HepG2 (cell line): ENCODE data around the gene RPS2. TPM values are rescaled to one million over a fixed set of nuclear protein-coding genes. Genes with fewer than 3 reads are reported as not detected.
A peak's percentile ranks its signal among the peaks of the same experiment; 100 is the strongest.

Experiments
- ARNTL ChIP-seq: sonication (generic); formaldehyde crosslinking; IDR thresholded peaks from 2 replicates; pipeline ENCODE4 v1.4.0; 2020; ENCODE audit warnings: mild to moderate bottlenecking, missing genetic modification reagents
- JARID2 ChIP-seq: sonication (generic); formaldehyde crosslinking; IDR thresholded peaks from 2 replicates; pipeline ENCODE4 v1.8.1; 2023; ENCODE audit warnings: missing genetic modification reagents, inconsistent platforms; ENCODE audit not compliant: insufficient replicate concordance
- PATZ1 ChIP-seq: sonication (generic); formaldehyde crosslinking; IDR thresholded peaks from 2 replicates; pipeline ENCODE4 v1.4.0; 2020; ENCODE audit warnings: missing genetic modification reagents
- PPARG ChIP-seq: conservative IDR thresholded peaks from 2 replicates; pipeline ENCODE4 v1.6.1; 2016; ENCODE audit warnings: missing biosample characterization, missing genetic modification reagents
- SATB2 ChIP-seq: sonication (generic); formaldehyde crosslinking; IDR thresholded peaks from 2 replicates; pipeline ENCODE4 v1.5.0; 2020; ENCODE audit warnings: missing genetic modification reagents
- ZNF136 ChIP-seq: sonication (generic); formaldehyde crosslinking; IDR thresholded peaks from 2 replicates; pipeline ENCODE4 v1.8.1; 2022; ENCODE audit warnings: low read depth, mild to moderate bottlenecking, moderate library complexity, missing genetic modification reagents
- ZNF432 ChIP-seq: sonication (generic); formaldehyde crosslinking; IDR thresholded peaks from 2 replicates; pipeline ENCODE4 v1.5.0; 2020; ENCODE audit warnings: missing genetic modification reagents, mild to moderate bottlenecking, borderline replicate concordance
- ZNF547 ChIP-seq: sonication (generic); formaldehyde crosslinking; IDR thresholded peaks from 2 replicates; pipeline ENCODE4 v1.5.1; 2020; ENCODE audit warnings: mild to moderate bottlenecking, missing genetic modification reagents
- polyA plus RNA-seq, 8 experiments: library from polyadenylated mRNA; depleted of rRNA in 3 of 8; stranded (reverse) in 7 of 8; unstranded in 1 of 8; fragments of >200 nt; fragmentation: Illumina TruSeq in 4 of 8; extraction: Trizol in 4 of 8; gene quantifications; 2 replicates each; pipeline versions ENCODE4 v1.2.1 to v1.2.3, GENCODE V29; 2011 to 2016; ENCODE audit warnings: low read depth in 4 of 8, missing spikeins in 1 of 8, mixed read lengths in 1 of 8; ENCODE audit not compliant: insufficient read depth in 1 of 8
- total RNA-seq, 5 experiments: library from RNA; depleted of rRNA; stranded (reverse); fragments of >200 nt; fragmentation: Illumina TruSeq; extraction: Trizol; gene quantifications; 2 replicates each; pipeline ENCODE4 v1.2.3, GENCODE V29; 2016; ENCODE audit warnings: low read depth in 1 of 5
- TF ChIP-seq, protein P1 (sequence below), 2 experiments: fragments of 450-650 bp in 1 of 2; sonication (generic) in 1 of 2; formaldehyde crosslinking in 1 of 2; IDR thresholded peaks; 2 replicates each; pipeline versions ENCODE4 v1.6.1 to v1.8.0; 2016 to 2022; ENCODE audit warnings: antibody characterized with exemption in 1 of 2, mild to moderate bottlenecking in 1 of 2, missing genetic modification reagents in 1 of 2
- TF ChIP-seq, protein P2 (sequence below): sonication (generic); formaldehyde crosslinking; IDR thresholded peaks from 2 replicates; pipeline ENCODE4 v1.4.0; 2020; ENCODE audit warnings: mild to moderate bottlenecking, missing genetic modification reagents

Gene RPS2
- total and polyA plus RNA-seq, 2 of the 13 experiments (the other 11 are each of a cell fraction or from before 2014, with no cell fraction given), result 1,908 to 4,514 TPM

DNA sequence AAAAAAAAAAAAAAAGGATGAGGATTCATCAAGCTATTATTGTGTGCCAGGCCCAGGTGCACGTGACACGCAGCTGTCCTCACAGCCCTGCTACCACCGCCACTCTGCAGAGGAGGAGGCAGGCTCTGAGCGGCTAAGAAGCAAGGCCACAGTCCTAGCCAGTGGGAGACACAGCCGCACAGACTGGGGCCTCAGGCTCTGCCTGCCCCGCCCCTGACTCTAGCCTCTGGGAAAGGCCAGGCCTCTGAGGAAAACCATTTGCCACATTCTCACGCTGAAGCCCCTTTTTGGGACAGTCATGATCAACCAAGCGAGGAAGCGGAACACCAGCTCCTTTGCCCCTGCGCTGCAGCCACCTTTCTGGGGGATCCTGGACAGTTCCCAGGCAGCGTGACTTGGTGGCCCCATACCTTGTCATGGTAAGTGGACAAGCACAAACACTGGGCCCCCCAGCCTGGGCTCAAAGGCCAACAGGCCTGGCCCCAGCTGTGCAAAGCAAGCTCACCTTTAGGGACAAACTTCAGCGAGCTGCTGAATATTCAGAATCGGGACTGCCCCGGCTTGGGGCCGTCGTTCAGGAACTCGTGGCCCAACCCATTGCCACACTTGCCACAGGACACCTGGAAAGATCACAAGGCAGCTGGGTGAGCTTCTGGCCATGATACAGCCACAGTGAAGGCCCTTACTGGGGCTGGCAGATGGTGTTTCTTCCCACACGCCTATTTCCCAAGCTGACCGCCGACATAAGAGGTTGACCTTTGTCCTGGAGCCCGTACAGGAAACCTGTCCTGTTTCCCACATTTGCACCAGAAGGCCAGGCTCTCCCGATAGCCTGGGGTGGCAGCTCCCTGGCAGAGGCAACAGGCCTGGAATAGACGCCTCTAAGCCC lies 24.1 kb downstream of the RPS2 start (continued):
- TF ChIP-seq PPARG (CRISPR knock-in tag) (no peak; the same call in 1 of the 2 replicates), ZNF547 (CRISPR knock-in tag) (peak; percentile 65), SATB2 (CRISPR knock-in tag) (0 out of 2 replicates have a peak, but pooled peaks have one; percentile 53), ZNF136 (CRISPR knock-in tag) (peak; percentile 87; the same call in 1 of the 2 replicates), ZNF432 (no peak), PATZ1 (CRISPR knock-in tag) (peak; percentile 97), JARID2 (CRISPR knock-in tag) (no peak), ARNTL (CRISPR knock-in tag) (peak; percentile 91)
- TF ChIP-seq, protein P1, sequence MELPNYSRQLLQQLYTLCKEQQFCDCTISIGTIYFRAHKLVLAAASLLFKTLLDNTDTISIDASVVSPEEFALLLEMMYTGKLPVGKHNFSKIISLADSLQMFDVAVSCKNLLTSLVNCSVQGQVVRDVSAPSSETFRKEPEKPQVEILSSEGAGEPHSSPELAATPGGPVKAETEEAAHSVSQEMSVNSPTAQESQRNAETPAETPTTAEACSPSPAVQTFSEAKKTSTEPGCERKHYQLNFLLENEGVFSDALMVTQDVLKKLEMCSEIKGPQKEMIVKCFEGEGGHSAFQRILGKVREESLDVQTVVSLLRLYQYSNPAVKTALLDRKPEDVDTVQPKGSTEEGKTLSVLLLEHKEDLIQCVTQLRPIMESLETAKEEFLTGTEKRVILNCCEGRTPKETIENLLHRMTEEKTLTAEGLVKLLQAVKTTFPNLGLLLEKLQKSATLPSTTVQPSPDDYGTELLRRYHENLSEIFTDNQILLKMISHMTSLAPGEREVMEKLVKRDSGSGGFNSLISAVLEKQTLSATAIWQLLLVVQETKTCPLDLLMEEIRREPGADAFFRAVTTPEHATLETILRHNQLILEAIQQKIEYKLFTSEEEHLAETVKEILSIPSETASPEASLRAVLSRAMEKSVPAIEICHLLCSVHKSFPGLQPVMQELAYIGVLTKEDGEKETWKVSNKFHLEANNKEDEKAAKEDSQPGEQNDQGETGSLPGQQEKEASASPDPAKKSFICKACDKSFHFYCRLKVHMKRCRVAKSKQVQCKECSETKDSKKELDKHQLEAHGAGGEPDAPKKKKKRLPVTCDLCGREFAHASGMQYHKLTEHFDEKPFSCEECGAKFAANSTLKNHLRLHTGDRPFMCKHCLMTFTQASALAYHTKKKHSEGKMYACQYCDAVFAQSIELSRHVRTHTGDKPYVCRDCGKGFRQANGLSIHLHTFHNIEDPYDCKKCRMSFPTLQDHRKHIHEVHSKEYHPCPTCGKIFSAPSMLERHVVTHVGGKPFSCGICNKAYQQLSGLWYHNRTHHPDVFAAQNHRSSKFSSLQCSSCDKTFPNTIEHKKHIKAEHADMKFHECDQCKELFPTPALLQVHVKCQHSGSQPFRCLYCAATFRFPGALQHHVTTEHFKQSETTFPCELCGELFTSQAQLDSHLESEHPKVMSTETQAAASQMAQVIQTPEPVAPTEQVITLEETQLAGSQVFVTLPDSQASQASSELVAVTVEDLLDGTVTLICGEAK (IDR thresholded peaks at IDR 0.05), result no peak
- TF ChIP-seq, protein P1 (CRISPR knock-in tag; IDR thresholded peaks at IDR 0.05), result peak; percentile 0; the same call in 1 of the 2 replicates
- TF ChIP-seq, protein P2, sequence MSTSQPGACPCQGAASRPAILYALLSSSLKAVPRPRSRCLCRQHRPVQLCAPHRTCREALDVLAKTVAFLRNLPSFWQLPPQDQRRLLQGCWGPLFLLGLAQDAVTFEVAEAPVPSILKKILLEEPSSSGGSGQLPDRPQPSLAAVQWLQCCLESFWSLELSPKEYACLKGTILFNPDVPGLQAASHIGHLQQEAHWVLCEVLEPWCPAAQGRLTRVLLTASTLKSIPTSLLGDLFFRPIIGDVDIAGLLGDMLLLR (CRISPR knock-in tag), result peak; percentile 93
